Activated T-helper 1 cell treated with anti-CD3 and anti-CD28 coated beads, Interleukin-12 subunit alpha, Interleukin-12 subunit beta, Interleukin-2, Interleukin-4 antibody, amounts not matched to agents 30 ng/mL and 10 ng/mL and 1 ng/mL, durations not matched to agents 14 hours and 24 hours and 36 hours (primary cell): ENCODE data around the gene EPSTI1. TPM values are rescaled to one million over a fixed set of nuclear protein-coding genes. Genes with fewer than 3 reads are reported as not detected.

Experiments used
- DNase-seq: peaks from one replicate; pipeline ENCODE4 v3.0.0; 2021; ENCODE audit warnings: low spot score
- H3K27ac Mint-ChIP-seq: one replicate; pipeline ENCODE4 v1.8.0; 2021; ENCODE audit warnings: mild to moderate bottlenecking, mixed read lengths
- H3K27me3 Mint-ChIP-seq: one replicate; pipeline ENCODE4 v1.8.0; 2022; ENCODE audit warnings: mild to moderate bottlenecking, moderate library complexity, mixed read lengths; ENCODE audit not compliant: insufficient read depth
- H3K36me3 Mint-ChIP-seq: one replicate; pipeline ENCODE4 v1.8.0; 2021; ENCODE audit warnings: low read depth, mixed read lengths
- H3K4me1 Mint-ChIP-seq: one replicate; pipeline ENCODE4 v1.8.0; 2021; ENCODE audit warnings: low read depth, mixed read lengths
- H3K4me3 Mint-ChIP-seq: one replicate; pipeline ENCODE4 v1.8.0; 2021; ENCODE audit warnings: mild to moderate bottlenecking, moderate library complexity, mixed read lengths
- H3K9me3 Mint-ChIP-seq: one replicate; pipeline ENCODE4 v1.8.0; 2021; ENCODE audit warnings: mixed read lengths
- intact Hi-C: fragments of 100-400 bp; cut with micrococcal nuclease; formaldehyde crosslinking; loops from one replicate; pipeline ENCODE4 v1.15.1; 2024
- total RNA-seq: library from RNA; stranded (reverse); gene quantifications from 2 replicates; pipeline ENCODE4 v1.2.3, GENCODE V29; 2022

Gene EPSTI1
- total RNA-seq, 1 donor from 2014 or later: 19.3 TPM

DNA sequence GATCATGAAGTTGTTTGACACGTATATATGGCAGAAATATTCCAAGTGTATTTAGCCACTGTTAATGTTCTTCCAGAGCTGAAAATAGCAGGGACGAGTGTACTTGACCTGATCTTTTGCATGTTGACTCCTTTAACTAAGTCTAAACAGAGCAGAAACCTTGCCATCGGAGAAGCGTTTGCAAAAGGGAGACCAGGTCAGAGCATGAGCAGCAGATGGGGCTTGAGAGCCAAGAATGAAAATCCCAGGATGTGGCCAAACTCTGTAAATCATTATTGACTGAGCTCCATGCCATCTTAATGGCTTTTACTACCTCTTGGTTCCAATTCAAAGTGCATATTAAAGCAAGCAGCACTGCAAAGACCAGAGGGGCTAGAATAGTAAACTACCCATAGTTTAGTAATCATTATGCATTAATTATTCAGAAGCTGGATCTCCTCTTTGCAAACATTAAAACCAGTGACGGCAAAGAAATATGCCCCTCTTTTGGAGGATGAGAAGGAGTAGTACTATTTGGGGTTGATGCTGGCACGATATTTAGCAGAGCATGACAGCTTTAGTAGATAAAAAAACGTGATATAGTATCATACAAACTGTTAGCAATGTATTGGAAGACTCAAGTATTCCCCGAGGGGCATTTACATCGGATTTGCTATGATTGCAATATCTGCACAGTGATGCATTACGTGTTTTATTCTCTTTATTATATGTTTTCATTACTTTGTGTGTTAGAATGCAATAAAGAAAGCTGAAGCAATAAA lies 154.9 kb downstream of the EPSTI1 start:
- intact Hi-C loops: no loop called here
- Mint-ChIP-seq H3K9me3 (no peaks in the 10 kb centered on the region), H3K4me3 (no peak overlapping the region), H3K27me3 (peaks cover 3% of the 10 kb centered on the region), H3K27ac (no peak overlapping the region), H3K4me1 (peaks cover 12% of the 10 kb centered on the region), H3K36me3 (no peaks in the 10 kb centered on the region)
- no peak for DNase-seq

Other genes starting within 250 kb of the EPSTI1 start
- gene FAM216B, start 210.7 kb downstream of the EPSTI1 start, total RNA-seq: not detected in 2 replicates
- 18.5 and 20.5 TPM in 2 replicates for gene DNAJC15, start 31.3 kb upstream of the EPSTI1 start, total RNA-seq